NK-92 (cell line): ENCODE results near the gene PYCARD.

Experiments
- DNase-seq: peaks from one replicate; lab custom pipeline; 2025; ENCODE audit not compliant: unreplicated experiment; lab: John Stamatoyannopoulos, UW

The PYCARD gene

DNA sequence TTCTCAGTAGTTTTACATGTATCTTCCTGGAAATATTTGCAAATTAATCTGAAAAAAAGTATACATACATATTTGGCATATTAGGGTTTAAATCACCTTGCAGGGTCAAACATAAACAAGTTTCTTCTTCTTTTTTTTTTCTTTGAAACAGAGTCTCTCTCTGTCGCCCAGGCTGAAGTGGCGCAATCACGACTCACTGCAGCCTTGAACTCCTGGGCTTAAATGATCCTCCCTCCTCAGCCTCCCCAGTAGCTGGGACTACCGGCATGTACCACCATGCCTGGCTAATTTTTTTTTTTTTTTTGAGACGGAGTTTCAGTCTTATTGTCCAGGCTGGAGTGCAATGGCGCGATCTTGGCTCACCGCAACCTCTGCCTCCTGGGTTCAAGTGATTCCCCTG, 35.2 kb downstream of the PYCARD start:
- no peak for DNase-seq

DNA sequence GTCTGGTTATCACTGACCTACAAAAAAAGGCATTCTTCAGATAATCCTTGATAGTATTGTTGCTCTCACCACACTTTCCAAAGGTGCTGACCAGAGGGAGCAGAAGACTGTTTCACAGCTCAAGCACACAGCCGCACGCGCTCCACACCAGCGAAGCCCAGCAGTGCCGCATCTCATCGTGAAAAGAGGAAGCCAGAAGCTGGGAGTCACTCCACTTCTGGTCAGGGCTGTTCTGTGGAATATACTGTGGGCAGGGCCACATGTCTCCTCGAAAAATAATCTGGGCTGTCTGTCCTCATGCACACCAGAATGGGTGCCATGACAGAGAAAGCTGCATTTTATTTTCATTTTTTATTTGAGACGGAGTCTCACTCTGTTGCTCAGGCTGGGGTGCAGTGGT, 45.4 kb downstream of the PYCARD start:
- DNase-seq = no peak
